Stimulated activated CD8-positive, alpha-beta memory T cell treated with anti-CD3 and anti-CD28 coated beads, Interleukin-2, amount 100 ng/mL, for 48 hours (primary cell): ENCODE data around the gene UTF1.
A peak's percentile ranks its signal among the peaks of the same experiment; 100 is the strongest.
"Not testable (repeated sequence)": the region's sequence is repeated elsewhere in the genome, so short reads cannot be mapped to it uniquely, and the experiment has no call there.

Source experiments
- DNase-seq, 2 donors: peaks; one replicate each; pipeline ENCODE4 v3.0.0-alpha.2; 2020; ENCODE audit warnings: low read depth in 2 of 2

Gene UTF1

GRCh38 chr10:133265052-133265451 is 35.0 kb downstream of the UTF1 start:
- DNase-seq = not testable (repeated sequence)

- DNase-seq = no peak
These were observed 36.2 kb downstream of the UTF1 start for GRCh38 chr10:133266056-133266795.

DNA sequence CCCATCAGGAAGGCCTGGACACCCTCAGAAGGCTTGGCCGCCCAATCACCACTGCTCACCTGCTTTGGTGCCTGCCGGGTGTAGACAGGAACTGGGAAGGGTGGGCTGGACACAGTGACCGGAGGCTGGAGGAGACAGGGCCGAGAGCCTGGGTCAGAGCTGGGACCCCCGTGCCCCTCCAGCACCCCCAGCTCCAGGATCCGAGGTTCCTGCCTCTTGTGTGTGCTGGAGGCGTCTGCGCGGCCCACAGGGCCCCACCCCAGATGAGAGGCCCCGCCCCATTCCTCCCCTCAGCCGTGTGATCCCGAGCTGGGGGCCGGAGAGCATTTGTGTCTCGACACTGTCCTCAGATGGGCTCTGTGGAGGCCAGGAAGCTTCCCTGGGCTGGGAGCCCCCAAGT is 37.3 kb downstream of the UTF1 start:
- DNase-seq = no peak

DNA sequence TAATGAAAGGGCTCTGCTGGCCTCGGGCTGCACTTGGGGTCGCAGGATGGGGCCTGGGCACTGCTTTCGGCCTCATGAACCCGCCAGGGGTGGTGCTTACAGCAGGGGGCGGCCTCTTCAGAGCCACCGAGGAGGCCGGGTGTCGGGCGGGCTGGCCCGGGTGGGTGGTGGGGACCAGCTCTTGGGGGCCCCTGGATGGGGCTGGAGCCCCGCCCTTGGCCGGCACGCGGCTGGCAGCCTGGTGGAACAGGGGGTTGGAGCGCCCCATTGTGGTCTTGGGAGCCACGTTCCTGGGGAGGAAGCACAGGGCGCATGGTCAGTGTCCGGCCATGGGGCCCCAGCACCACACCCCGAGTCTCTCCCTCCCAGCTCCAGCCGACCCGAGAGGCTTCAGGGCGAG is 37.8 kb downstream of the UTF1 start:
- no peak for DNase-seq

GRCh38 chr10:133268532-133268931 is 38.5 kb downstream of the UTF1 start:
- DNase-seq = no peak

DNA sequence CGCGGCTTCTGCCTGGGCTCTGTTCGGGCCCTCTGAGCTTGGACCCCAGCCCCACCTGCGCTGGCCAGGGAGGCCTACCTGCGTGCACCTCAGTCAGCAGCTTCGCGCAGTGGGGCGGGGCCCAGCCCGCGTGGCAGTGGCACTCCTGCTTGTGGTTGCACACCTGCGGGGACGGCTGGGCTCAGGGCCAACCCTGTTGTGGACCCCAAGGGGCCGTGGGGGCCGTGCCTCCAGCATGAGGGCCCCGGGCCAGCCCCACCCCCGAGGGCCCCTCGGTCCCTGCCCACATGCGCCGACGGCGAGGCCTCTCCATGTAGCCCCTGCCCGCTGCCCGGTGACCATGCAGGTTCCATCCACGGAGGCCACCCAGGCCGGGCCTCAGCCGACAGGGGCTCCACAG is 39.4 kb downstream of the UTF1 start:
- DNase-seq = no peak

DNA sequence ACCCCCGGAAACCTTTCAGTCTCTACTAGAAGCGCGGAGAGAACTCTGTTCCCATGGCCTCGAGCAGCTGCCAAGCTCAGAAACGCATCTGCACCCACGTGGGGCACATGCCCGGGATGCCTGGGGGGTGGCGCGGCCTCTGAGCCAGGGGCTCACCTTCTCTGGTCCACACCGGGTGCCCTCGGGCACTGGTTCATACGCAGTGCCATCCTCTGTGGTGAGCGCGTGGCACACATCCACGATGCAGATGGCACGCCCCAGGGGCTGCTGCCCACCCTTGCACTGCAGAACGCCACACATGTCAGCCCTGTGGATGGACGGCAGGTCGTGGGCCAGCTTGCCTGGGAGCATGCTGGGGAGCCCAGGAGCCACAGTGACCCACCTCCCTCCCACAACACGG is 40.2 kb downstream of the UTF1 start:
- DNase-seq = no peak

GRCh38 chr10:133270773-133271297 is 40.8 kb downstream of the UTF1 start:
- no peak for DNase-seq

DNA sequence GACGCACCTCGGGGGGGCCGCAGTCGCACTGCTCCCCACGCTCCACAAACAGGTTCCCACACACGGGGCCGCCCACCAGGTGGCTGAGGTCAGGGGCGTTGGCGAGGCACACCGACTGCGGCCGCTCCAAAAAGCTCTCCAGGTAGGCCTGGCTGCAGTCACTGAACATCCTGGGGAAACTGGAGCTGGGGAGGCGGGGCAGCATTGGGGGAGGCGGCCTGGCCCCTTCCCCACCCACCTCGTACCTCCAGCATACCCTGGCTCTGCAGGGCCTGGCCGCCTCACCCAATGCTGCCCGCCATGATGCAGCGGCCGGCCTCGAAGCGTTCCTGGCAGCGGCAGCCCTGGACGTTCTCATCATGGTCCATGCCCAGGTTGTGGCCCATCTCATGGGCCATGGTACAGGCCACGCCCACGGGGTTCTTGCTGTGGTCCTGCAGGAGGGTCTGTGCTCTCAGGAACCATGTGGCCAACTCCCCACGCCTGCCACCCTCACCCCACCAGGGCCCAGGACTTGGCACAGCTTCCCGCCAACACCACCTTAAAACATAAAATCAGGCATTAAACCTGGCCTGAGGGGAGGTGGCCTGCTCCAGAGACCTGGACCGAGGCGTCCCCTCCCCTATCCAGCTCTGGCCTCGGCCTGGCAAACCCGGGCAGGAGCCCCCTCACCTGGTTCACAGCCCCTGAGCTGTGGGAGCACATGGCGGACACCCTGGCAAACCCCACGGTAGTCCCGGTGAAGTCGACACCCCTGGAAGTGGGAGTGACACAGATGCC is 41.7 kb downstream of the UTF1 start:
- DNase-seq = no peak

DNA sequence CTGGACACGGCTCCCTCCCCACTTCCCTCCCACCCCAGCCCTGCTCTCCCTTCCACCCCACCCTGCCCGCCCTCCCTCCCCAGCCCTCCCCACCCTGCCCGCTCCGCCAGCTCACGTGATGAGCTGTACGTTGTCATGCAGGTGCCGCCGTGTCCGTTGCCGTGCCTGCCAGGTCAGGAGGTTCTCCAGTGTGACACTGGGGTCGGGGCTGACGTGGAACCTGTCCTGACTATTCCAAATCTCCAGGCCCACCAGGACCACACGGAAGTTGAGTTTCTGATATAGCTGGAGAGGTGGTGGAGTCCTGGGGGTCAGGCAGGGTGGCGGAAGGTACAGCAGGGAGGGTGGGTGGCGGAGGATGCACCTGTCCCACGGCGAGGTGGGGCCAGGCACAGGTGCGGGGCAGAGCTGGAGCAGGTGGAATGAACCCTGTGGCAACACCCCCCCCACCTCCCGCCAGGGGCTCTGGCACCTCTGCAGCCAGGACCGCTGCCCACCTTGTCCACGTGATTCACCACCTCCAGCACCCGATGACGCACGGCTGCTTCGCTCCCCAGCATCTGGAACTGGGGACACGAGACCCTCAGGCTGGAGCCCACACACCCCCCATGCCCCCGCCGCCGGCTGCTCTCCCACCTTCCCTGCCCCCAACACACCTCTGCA is 42.4 kb downstream of the UTF1 start:
- no peak for DNase-seq

- no peak for DNase-seq
These were observed 43.0 kb downstream of the UTF1 start for GRCh38 chr10:133272964-133273420.

DNA sequence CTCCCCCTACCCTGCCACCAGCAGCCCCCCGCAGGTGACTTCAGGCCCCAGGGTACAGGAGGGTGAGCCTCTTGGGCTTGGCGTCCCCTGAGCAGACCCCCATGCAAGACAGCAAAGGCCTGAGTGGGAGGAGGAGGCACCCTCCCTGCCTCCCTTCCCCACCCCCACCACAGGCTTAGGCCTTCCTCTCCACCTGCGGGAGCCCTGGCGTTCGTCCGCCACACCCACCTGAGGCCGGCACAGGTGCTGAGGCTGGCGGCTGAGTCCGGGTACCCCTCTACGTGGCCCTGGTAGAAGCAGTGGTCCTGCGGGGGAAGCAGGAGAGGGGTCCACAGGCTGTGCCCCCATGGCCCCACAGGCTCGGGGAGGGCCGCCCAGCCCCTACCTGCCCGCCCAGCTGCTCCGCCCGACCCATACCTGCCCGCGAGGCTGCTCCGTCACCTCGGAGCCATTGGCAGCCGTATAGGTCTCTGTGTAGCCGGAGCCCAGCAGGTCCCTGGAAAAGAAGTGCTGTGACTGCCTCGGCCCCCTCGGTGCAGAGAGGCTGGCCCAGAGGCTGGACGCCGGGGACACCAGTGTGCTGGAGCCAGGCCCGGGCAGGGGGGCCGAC is 43.6 kb downstream of the UTF1 start:
- no peak for DNase-seq

GRCh38 chr10:133274751-133275683 is 45.0 kb downstream of the UTF1 start:
- peak; percentile 75 to 79 for DNase-seq

GRCh38 chr10:133275684-133276092 is 45.7 kb downstream of the UTF1 start:
- DNase-seq = peak; percentile 42 to 53

- DNase-seq = no peak
These were observed 46.0 kb downstream of the UTF1 start for GRCh38 chr10:133276100-133276434.

GRCh38 chr10:133276435-133277201 is 46.6 kb downstream of the UTF1 start, which contains the start of gene ADAM8:
Gene ADAM8 (minus strand): TSS chr10:133276868. CDS start chr10:133276817, 51 bp downstream.
- peak; percentile 63 to 73 for DNase-seq

DNA sequence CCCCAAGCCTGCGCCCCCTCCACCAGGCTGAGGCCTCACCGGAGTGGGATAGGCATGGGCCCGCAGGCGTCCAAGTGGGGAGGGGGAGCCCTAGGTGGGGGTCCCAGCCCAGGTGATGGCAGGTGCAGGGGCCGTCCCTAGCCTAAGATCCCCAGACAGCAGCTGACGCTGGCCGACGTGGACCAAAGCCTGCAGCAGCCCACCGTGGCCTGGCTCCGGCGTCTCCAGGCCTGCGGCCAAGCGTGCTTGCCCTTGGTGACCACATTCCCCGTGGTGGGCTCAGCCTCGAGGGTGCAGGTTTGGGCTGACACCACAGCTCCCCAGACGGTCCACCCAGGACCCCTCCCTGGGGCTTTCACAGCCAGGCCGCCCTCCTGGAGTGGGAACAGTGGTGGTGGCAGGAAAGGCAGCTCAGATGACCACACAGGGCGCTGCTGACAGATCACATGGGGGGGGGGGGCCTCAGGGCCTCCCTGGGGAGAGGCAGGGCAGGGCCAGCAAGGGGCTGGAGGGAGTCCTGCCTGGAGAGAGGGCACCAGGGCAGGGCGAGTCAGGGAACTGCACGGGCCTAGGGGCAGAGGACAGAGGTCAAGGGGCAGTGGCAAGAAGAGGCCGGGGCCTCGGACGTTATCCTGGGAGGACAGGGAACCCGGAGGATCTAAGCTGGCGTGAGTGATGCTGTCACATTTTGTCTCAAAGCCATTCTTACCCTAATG is 47.4 kb downstream of the UTF1 start:
- no peak for DNase-seq

DNA sequence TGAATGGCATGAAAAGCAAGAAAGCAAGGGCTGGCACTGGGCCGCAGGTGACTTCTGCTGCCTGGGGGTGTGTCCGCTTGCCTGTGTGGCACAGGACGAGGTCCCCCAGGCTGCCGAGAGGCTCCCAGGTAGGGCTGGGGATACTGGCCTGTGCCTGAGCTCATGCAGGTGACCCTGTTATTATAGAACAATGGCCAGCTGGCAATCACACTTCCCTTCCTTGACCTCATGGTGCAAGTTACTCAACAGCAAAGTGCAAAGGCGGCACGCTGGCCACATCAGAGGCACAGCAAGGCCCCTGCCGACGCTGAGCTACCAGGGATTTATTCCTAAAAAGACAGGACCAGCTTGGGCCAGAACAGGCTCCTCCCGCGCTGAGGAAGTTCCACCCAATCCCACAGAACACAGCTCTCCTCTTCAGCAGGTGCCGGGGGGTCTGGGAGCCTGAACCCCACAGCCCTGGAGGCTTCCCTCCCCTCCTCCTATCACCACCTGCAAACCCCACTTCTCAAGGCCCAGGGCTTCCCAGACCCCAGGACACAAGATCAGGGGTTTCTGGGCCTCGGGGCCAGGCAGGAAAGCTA is 48.1 kb downstream of the UTF1 start:
- DNase-seq = no peak
